ENCODE data around the gene RSPH10B2. TPM values are rescaled to one million over a fixed set of nuclear protein-coding genes. Genes with fewer than 3 reads are reported as not detected.

Gene RSPH10B2
- total and polyA plus RNA-seq, 2 of the 13 experiments (the other 11 are each of a cell fraction or from before 2014, with no cell fraction given), result 0.31 TPM; not detected in 1

DNA sequence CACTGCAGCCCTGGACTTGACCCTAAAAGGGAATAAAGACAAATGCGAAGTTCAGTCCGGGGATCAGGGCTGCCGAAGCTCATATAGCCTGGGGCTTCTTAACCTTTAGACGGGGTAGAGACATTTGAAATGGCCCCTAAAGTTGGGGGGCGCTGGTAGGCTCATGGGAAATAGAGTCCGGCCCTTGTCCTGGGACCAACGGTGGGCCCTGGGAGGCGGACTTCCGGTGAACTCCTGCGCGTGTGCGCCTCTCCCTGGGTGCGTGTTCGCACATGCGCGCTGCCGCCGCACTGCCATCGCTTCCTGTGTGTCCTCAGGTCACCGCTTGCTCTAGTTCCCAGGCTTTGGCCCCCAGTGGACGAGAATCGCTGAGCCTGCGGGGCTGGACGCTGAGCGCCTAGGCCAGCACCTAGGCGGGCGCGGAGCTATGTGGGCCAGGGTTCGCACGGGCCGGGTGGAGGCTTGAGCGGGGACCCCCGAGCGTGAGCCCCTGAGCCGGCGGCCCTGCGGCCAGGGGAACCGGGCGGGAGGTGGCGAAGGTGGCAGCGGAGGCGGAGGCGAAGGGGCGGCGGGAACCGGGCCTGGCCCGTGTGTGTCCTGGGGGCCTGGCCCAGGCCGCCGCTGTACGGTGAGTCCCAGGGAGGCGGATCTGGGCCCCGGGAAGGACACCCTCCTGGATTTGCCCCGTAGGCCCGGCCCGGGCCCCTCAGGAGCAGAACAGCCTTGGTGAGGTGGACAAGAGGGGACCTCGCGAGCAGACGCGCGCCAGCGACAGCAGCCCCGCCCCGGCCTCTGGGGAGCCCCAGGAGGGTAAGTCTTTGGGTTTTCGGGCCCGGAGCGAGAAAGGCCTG lies 24.2 kb upstream of the RSPH10B2 start (continued):
- TF ChIP-seq DZIP1 (CRISPR knock-in tag; IDR thresholded peaks at IDR 0.05), result no peak
- no peak for TF ChIP-seq ZNF556 (CRISPR knock-in tag; IDR thresholded peaks at IDR 0.05; ENCODE audit: borderline replicate concordance)
- 0 out of 2 replicates have a peak, but pooled peaks have one; percentile 85 for TF ChIP-seq CC2D1A (CRISPR knock-in tag; IDR thresholded peaks at IDR 0.05)
- TF ChIP-seq ZBTB21 (CRISPR knock-in tag; IDR thresholded peaks at IDR 0.05), result no peak
- TF ChIP-seq, protein P1, sequence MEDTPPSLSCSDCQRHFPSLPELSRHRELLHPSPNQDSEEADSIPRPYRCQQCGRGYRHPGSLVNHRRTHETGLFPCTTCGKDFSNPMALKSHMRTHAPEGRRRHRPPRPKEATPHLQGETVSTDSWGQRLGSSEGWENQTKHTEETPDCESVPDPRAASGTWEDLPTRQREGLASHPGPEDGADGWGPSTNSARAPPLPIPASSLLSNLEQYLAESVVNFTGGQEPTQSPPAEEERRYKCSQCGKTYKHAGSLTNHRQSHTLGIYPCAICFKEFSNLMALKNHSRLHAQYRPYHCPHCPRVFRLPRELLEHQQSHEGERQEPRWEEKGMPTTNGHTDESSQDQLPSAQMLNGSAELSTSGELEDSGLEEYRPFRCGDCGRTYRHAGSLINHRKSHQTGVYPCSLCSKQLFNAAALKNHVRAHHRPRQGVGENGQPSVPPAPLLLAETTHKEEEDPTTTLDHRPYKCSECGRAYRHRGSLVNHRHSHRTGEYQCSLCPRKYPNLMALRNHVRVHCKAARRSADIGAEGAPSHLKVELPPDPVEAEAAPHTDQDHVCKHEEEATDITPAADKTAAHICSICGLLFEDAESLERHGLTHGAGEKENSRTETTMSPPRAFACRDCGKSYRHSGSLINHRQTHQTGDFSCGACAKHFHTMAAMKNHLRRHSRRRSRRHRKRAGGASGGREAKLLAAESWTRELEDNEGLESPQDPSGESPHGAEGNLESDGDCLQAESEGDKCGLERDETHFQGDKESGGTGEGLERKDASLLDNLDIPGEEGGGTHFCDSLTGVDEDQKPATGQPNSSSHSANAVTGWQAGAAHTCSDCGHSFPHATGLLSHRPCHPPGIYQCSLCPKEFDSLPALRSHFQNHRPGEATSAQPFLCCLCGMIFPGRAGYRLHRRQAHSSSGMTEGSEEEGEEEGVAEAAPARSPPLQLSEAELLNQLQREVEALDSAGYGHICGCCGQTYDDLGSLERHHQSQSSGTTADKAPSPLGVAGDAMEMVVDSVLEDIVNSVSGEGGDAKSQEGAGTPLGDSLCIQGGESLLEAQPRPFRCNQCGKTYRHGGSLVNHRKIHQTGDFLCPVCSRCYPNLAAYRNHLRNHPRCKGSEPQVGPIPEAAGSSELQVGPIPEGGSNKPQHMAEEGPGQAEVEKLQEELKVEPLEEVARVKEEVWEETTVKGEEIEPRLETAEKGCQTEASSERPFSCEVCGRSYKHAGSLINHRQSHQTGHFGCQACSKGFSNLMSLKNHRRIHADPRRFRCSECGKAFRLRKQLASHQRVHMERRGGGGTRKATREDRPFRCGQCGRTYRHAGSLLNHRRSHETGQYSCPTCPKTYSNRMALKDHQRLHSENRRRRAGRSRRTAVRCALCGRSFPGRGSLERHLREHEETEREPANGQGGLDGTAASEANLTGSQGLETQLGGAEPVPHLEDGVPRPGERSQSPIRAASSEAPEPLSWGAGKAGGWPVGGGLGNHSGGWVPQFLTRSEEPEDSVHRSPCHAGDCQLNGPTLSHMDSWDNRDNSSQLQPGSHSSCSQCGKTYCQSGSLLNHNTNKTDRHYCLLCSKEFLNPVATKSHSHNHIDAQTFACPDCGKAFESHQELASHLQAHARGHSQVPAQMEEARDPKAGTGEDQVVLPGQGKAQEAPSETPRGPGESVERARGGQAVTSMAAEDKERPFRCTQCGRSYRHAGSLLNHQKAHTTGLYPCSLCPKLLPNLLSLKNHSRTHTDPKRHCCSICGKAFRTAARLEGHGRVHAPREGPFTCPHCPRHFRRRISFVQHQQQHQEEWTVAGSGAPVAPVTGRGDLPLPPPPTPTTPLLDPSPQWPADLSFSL (CRISPR knock-in tag; IDR thresholded peaks at IDR 0.05), result no peak
- 0 out of 2 replicates have a peak, but pooled peaks have one; percentile 26 for TF ChIP-seq KLF15 (CRISPR knock-in tag; IDR thresholded peaks at IDR 0.05; ENCODE audit: borderline replicate concordance)
- TF ChIP-seq ZNF619 (CRISPR knock-in tag; IDR thresholded peaks at IDR 0.05), result peak; percentile 91; the same call in 1 of the 2 replicates
- TF ChIP-seq ERF (CRISPR knock-in tag; IDR thresholded peaks at IDR 0.05), result no peak
- TF ChIP-seq ZNF562 (CRISPR knock-in tag; IDR thresholded peaks at IDR 0.05; ENCODE audit: borderline replicate concordance), result no peak
- TF ChIP-seq ZNF776 (CRISPR knock-in tag; IDR thresholded peaks at IDR 0.05), result peak; percentile 99
- no peak for TF ChIP-seq HHEX (CRISPR knock-in tag; IDR thresholded peaks at IDR 0.05)
- TF ChIP-seq PRMT3 (CRISPR knock-in tag; IDR thresholded peaks at IDR 0.05; ENCODE audit: borderline replicate concordance, low read depth), result no peak
- TF ChIP-seq ZNF460 (CRISPR knock-in tag; IDR thresholded peaks at IDR 0.05; ENCODE audit: borderline replicate concordance), result no peak
- 0 out of 2 replicates have a peak, but pooled peaks have one; percentile 38 for TF ChIP-seq CEBPG (CRISPR knock-in tag; IDR thresholded peaks at IDR 0.05)
- no peak; the same call in 1 of the 2 replicates for TF ChIP-seq NFYC (CRISPR knock-in tag; IDR thresholded peaks at IDR 0.05)
- 0 out of 2 replicates have a peak, but pooled peaks have one; percentile 41 for TF ChIP-seq ZNF225 (CRISPR knock-in tag; IDR thresholded peaks at IDR 0.05)
- no peak for TF ChIP-seq ZNF382 (CRISPR knock-in tag; IDR thresholded peaks at IDR 0.05; ENCODE audit: borderline replicate concordance)
- TF ChIP-seq, protein P2, sequence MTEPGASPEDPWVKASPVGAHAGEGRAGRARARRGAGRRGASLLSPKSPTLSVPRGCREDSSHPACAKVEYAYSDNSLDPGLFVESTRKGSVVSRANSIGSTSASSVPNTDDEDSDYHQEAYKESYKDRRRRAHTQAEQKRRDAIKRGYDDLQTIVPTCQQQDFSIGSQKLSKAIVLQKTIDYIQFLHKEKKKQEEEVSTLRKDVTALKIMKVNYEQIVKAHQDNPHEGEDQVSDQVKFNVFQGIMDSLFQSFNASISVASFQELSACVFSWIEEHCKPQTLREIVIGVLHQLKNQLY (CRISPR knock-in tag; IDR thresholded peaks at IDR 0.05), result 0 out of 2 replicates have a peak, but pooled peaks have one; percentile 16
- peak; percentile 16; the same call in 1 of the 2 replicates for TF ChIP-seq HNF4G (IDR thresholded peaks at IDR 0.05; ENCODE audit: borderline replicate concordance, low read depth, low read length)
- TF ChIP-seq HNF4G (CRISPR knock-in tag; IDR thresholded peaks at IDR 0.05; ENCODE audit: borderline replicate concordance, low read depth), result 0 out of 2 replicates have a peak, but pooled peaks have one; percentile 15

Measured in HepG2 (cell line).